Liver (tissue), 9 donors: Measurements from ENCODE around the gene ATG4B. TPM values are rescaled to one million over a fixed set of nuclear protein-coding genes. Genes with fewer than 3 reads are reported as not detected.

ENCODE experiments used
- DNase-seq: peaks from one replicate; pipeline ENCODE4 v3.0.0-alpha.2; 2017; ENCODE audit warnings: low spot score
- H3K27ac ChIP-seq, 2 donors: one replicate each; pipeline ENCODE4 v1.7.0; 2013; ENCODE audit warnings: inconsistent platforms in 2 of 2, low read length in 2 of 2, control low read depth in 1 of 2, low read depth in 1 of 2, mild to moderate bottlenecking in 1 of 2
- H3K27me3 ChIP-seq, 4 donors: one replicate each; pipeline versions ENCODE4 v1.6.1 to v1.7.0; 2013; ENCODE audit warnings: low read length in 3 of 4, inconsistent platforms in 1 of 4, mild to moderate bottlenecking in 1 of 4, moderate library complexity in 1 of 4; ENCODE audit not compliant: control insufficient read depth in 4 of 4, insufficient read depth in 4 of 4
- H3K36me3 ChIP-seq, 4 donors: one replicate each; pipeline versions ENCODE4 v1.6.1 to v1.7.0; 2013; ENCODE audit warnings: low read length in 3 of 4, mild to moderate bottlenecking in 3 of 4, low read depth in 1 of 4, moderate library complexity in 1 of 4; ENCODE audit not compliant: control insufficient read depth in 4 of 4, insufficient read depth in 3 of 4
- H3K4me1 ChIP-seq, 4 donors: one replicate each; pipeline versions ENCODE4 v1.6.1 to v1.7.0; 2013; ENCODE audit warnings: low read length in 3 of 4, mild to moderate bottlenecking in 3 of 4, moderate library complexity in 1 of 4; ENCODE audit not compliant: control insufficient read depth in 4 of 4, insufficient read depth in 4 of 4
- H3K4me3 ChIP-seq, 3 donors: one replicate each; pipeline versions ENCODE4 v1.6.1 to v1.7.0; 2013; ENCODE audit warnings: low read length in 3 of 3, control low read depth in 1 of 3, low read depth in 1 of 3, mild to moderate bottlenecking in 1 of 3
- H3K9ac ChIP-seq, 2 donors: one replicate each; pipeline ENCODE4 v1.7.0; 2013; ENCODE audit warnings: low read length in 2 of 2, mild to moderate bottlenecking in 2 of 2, moderate library complexity in 2 of 2, control low read depth in 1 of 2, low read depth in 1 of 2
- H3K9me3 ChIP-seq, 4 donors: one replicate each; pipeline versions ENCODE4 v1.6.1 to v1.7.0; 2013; ENCODE audit warnings: low read length in 3 of 4; ENCODE audit not compliant: control insufficient read depth in 4 of 4
- ATF3 ChIP-seq: IDR thresholded peaks from 2 replicates; pipeline ENCODE4 v1.6.1; 2016; ENCODE audit warnings: antibody characterized with exemption
- EGR1 ChIP-seq, 2 donors: IDR thresholded peaks; 2 replicates each; pipeline ENCODE4 v1.6.1; 2016 to 2018; ENCODE audit warnings: antibody characterized with exemption in 2 of 2, low read depth in 2 of 2
- FOXA1 ChIP-seq: IDR thresholded peaks from 2 replicates; pipeline ENCODE4 v1.6.1; 2016; ENCODE audit warnings: antibody characterized with exemption
- FOXA2 ChIP-seq: IDR thresholded peaks from 2 replicates; pipeline ENCODE4 v1.6.1; 2016; ENCODE audit warnings: antibody characterized with exemption
- GABPA ChIP-seq, 2 donors: IDR thresholded peaks in 1 of 2; conservative IDR thresholded peaks in 1 of 2; 2 replicates each; pipeline ENCODE4 v1.6.1; 2016; ENCODE audit warnings: antibody characterized with exemption in 2 of 2, mild to moderate bottlenecking in 1 of 2, moderate library complexity in 1 of 2
- HNF4A ChIP-seq, 2 donors: conservative IDR thresholded peaks; 2 replicates each; pipeline ENCODE4 v1.6.1; 2016; ENCODE audit warnings: antibody characterized with exemption in 2 of 2, mild to moderate bottlenecking in 2 of 2
- HNF4G ChIP-seq: IDR thresholded peaks from 2 replicates; pipeline ENCODE4 v1.6.1; 2016; ENCODE audit warnings: antibody characterized with exemption
- JUND ChIP-seq, 2 donors: IDR thresholded peaks; 2 replicates each; pipeline ENCODE4 v1.6.1; 2016; ENCODE audit warnings: antibody characterized with exemption in 2 of 2
- MAX ChIP-seq: IDR thresholded peaks from 2 replicates; pipeline ENCODE4 v1.6.1; 2016; ENCODE audit warnings: antibody characterized with exemption
- NR2F2 ChIP-seq: IDR thresholded peaks from 2 replicates; pipeline ENCODE4 v1.6.1; 2016; ENCODE audit warnings: antibody characterized with exemption
- RAD21 ChIP-seq, 2 donors: IDR thresholded peaks; 2 replicates each; pipeline ENCODE4 v1.6.1; 2016; ENCODE audit warnings: antibody characterized with exemption in 2 of 2, mild to moderate bottlenecking in 2 of 2
- REST ChIP-seq: IDR thresholded peaks from 2 replicates; pipeline ENCODE4 v1.6.1; 2016; ENCODE audit warnings: antibody characterized with exemption, mild to moderate bottlenecking
- RXRA ChIP-seq, 2 donors: IDR thresholded peaks; 2 replicates each; pipeline ENCODE4 v1.6.1; 2017 to 2018; ENCODE audit warnings: antibody characterized with exemption in 2 of 2, mild to moderate bottlenecking in 1 of 2
- SP1 ChIP-seq: IDR thresholded peaks from 2 replicates; pipeline ENCODE4 v1.6.1; 2018; ENCODE audit warnings: antibody characterized with exemption, mild to moderate bottlenecking
- TAF1 ChIP-seq: conservative IDR thresholded peaks from 2 replicates; pipeline ENCODE4 v1.6.1; 2016; ENCODE audit warnings: antibody characterized with exemption, mild to moderate bottlenecking
- YY1 ChIP-seq: IDR thresholded peaks from 2 replicates; pipeline ENCODE4 v1.6.1; 2016; ENCODE audit warnings: antibody characterized with exemption, mild to moderate bottlenecking
- ZBTB33 ChIP-seq: IDR thresholded peaks from 2 replicates; pipeline ENCODE4 v1.6.1; 2016; ENCODE audit warnings: antibody characterized with exemption
- WGBS: extraction: QIAGEN DNeasy Blood & Tissue Kit; methylation state at CpG from one replicate; pipeline ENCODE4 v1.1.7; 2013; 5-methylcytosine and 5-hydroxymethylcytosine counted together
- polyA plus RNA-seq, 2 donors: library from polyadenylated mRNA; stranded (reverse) in 1 of 2; unstranded in 1 of 2; fragments of 200-250 nt in 1 of 2; fragments of >200 nt in 1 of 2; fragmentation: Nextera tagmentation in 1 of 2; extraction: Ambion mirVana in 1 of 2; gene quantifications; one replicate each; pipeline versions ENCODE4 v1.2.1 to v1.2.3, GENCODE V29; 2013 to 2015
- total RNA-seq, 2 donors: library from RNA; depleted of rRNA; stranded (reverse); fragments of >200 nt; gene quantifications; one replicate each; pipeline ENCODE4 v1.2.3, GENCODE V29; 2014
- donor health status: healthy.
- donor health status: healthy.
- donor health status: healthy.
- donor health status: healthy.
- donor health status: healthy.

ATG4B gene
- total and polyA plus RNA-seq, 4 donors: 31.0 to 50.3 (median 37.7) TPM

- DNase-seq: no peak
- H3K4me1 ChIP-seq: peaks cover 4 to 22% (median 17%) of the 10 kb centered on the region in 4 donors
- H3K27me3 ChIP-seq: no peaks in the 10 kb centered on the region
- no peaks in the 10 kb centered on the region for H3K9me3 ChIP-seq
- H3K36me3 ChIP-seq: peaks cover 5 to 18% (median 9%) of the 10 kb centered on the region in 4 donors
- no peak overlapping the region for H3K27ac ChIP-seq
- WGBS: 80% methylated on average over 6 of the region's 6 CpGs
- no peak overlapping the region for H3K9ac ChIP-seq
- no peak overlapping the region for H3K4me3 ChIP-seq
- no peak for TF ChIP-seq YY1
- TF ChIP-seq JUND (IDR thresholded peaks at IDR 0.05): no peak
- no peak for TF ChIP-seq NR2F2
- no peak for TF ChIP-seq EGR1 (IDR thresholded peaks at IDR 0.05; ENCODE audit: low read depth in 2 of 2)
- TF ChIP-seq FOXA2: no peak
- no peak for TF ChIP-seq REST
- no peak for TF ChIP-seq SP1
- no peak for TF ChIP-seq HNF4A (conservative IDR thresholded peaks at IDR 0.05)
- TF ChIP-seq FOXA1: no peak
- no peak for TF ChIP-seq RAD21 (IDR thresholded peaks at IDR 0.05)
- TF ChIP-seq RXRA (IDR thresholded peaks at IDR 0.05): no peak
- TF ChIP-seq ZBTB33: no peak
- no peak for TF ChIP-seq MAX
These were observed 52.8 kb downstream of the ATG4B start for GRCh38 chr2:241690202-241690717.

GRCh38 chr2:241692448-241692847 is 55.0 kb downstream of the ATG4B start:
- TF ChIP-seq FOXA2 (no peak), HNF4G (no peak), HNF4A (conservative IDR thresholded peaks at IDR 0.05) (no peak), FOXA1 (no peak), TAF1 (no peak), REST (no peak), GABPA (IDR thresholded peaks at IDR 0.05 in 1 of 2, conservative IDR thresholded peaks at IDR 0.05 in 1 of 2) (no peak), JUND (IDR thresholded peaks at IDR 0.05) (no peak), ATF3 (no peak), ZBTB33 (no peak), SP1 (no peak)
- 95% methylated on average over 6 of the region's 6 CpGs for WGBS
- peaks cover 4 to 9% (median 8%) of the 10 kb centered on the region in 4 donors for H3K4me1 ChIP-seq
- no peak overlapping the region for H3K4me3 ChIP-seq
- DNase-seq: no peak
- H3K9ac ChIP-seq: no peak overlapping the region
- H3K27ac ChIP-seq: no peak overlapping the region
- H3K9me3 ChIP-seq: no peaks in the 10 kb centered on the region
- no peaks in the 10 kb centered on the region for H3K27me3 ChIP-seq
- H3K36me3 ChIP-seq: peaks cover 5 to 18% (median 9%) of the 10 kb centered on the region in 4 donors
